ENCODE measurements around the gene SUN1. TPM values are rescaled to one million over a fixed set of nuclear protein-coding genes. Genes with fewer than 3 reads are reported as not detected.
A peak's percentile ranks its signal among the peaks of the same experiment; 100 is the strongest.

The SUN1 gene
- total and polyA plus RNA-seq, 8 donors, result 101 to 182 (median 154) TPM

GRCh38 chr7:881441-882234 lies 49.4 kb downstream of the SUN1 start:
- ATAC-seq (no peak), DNase-seq (peak in 1 of 4 donors; percentile 8)
- TF ChIP-seq CTCF (IDR thresholded peaks at IDR 0.05), result no peak
- Histone ChIP-seq H3K36me3 (peaks cover 0 to 22% of the 10 kb centered on the region in 2 donors), H3K27me3 (no peaks in the 10 kb centered on the region), H3K4me3 (no peak overlapping the region), H3K27ac (no peak overlapping the region), H3K4me1 (peaks cover 5 to 27% of the 10 kb centered on the region in 2 donors), H3K9me3 (no peaks in the 10 kb centered on the region)
- intact Hi-C loops (cut with DNase I), result no loop called here

GRCh38 chr7:882336-883035 lies 50.2 kb downstream of the SUN1 start:
- no peaks in the 10 kb centered on the region for H3K27me3 ChIP-seq
- H3K36me3 ChIP-seq, result peaks cover 0 to 31% of the 10 kb centered on the region in 2 donors
- H3K9me3 ChIP-seq, result no peaks in the 10 kb centered on the region
- intact Hi-C loops (cut with DNase I), result no loop called here
- ATAC-seq (no peak), DNase-seq (peak in 1 of 4 donors; percentile 53)
- no peak for TF ChIP-seq CTCF (IDR thresholded peaks at IDR 0.05)
- no peak overlapping the region for H3K27ac ChIP-seq
- peaks cover 5 to 27% of the 10 kb centered on the region in 2 donors for H3K4me1 ChIP-seq
- H3K4me3 ChIP-seq, result no peak overlapping the region

- DNase-seq (peak in 1 of 4 donors; percentile 70), ATAC-seq (peak; percentile 12)
- Histone ChIP-seq H3K4me1 (peaks cover under 1 to 20% of the 10 kb centered on the region in 2 donors), H3K27me3 (no peaks in the 10 kb centered on the region), H3K27ac (no peak overlapping the region), H3K4me3 (no peak overlapping the region), H3K36me3 (peaks cover 0 to 40% of the 10 kb centered on the region in 2 donors), H3K9me3 (no peaks in the 10 kb centered on the region)
- no peak for TF ChIP-seq CTCF (IDR thresholded peaks at IDR 0.05)
- intact Hi-C loops (cut with DNase I), result no loop called here
Observed at GRCh38 chr7:883055-884021, 51.1 kb downstream of the SUN1 start.

GRCh38 chr7:884191-885003 lies 52.1 kb downstream of the SUN1 start:
- intact Hi-C loops (cut with DNase I), result no loop called here

More at GRCh38 chr7:884191-885003, 52.1 kb downstream of the SUN1 start:
- Histone ChIP-seq H3K9me3 (no peaks in the 10 kb centered on the region), H3K4me1 (peaks cover 0 to 9% of the 10 kb centered on the region in 2 donors), H3K4me3 (no peak overlapping the region), H3K27ac (no peak overlapping the region), H3K27me3 (no peaks in the 10 kb centered on the region), H3K36me3 (peaks cover 0 to 42% of the 10 kb centered on the region in 2 donors)
- ATAC-seq (no peak), DNase-seq (peak in 1 of 4 donors; percentile 69)
- TF ChIP-seq CTCF (IDR thresholded peaks at IDR 0.05), result no peak
